Measurements from ENCODE around the gene HDAC11. TPM values are rescaled to one million over a fixed set of nuclear protein-coding genes. Genes with fewer than 3 reads are reported as not detected.

HDAC11 gene
- total and polyA plus RNA-seq, 2 experiments from 2014 or later = 11.7 to 12.2 TPM

- Histone ChIP-seq H3K36me3 (ENCODE audit: low read depth) (no peaks in the 10 kb centered on the region), H3K4me2 (ENCODE audit: unreplicated experiment) (no peak overlapping the region), H3K9me3 (ENCODE audit: low read depth) (no peaks in the 10 kb centered on the region), H3F3A (ENCODE audit: insufficient read depth) (no peaks in the 10 kb centered on the region; the same call in 1 of the 2 replicates), H2AFZ (no peak overlapping the region), H3K9ac (no peak overlapping the region), H4K20me1 (ENCODE audit: insufficient read depth) (no peaks in the 10 kb centered on the region), H3K9me2 (ENCODE audit: insufficient read depth) (no peaks in the 10 kb centered on the region), H3K27me3 (replicated peaks; ENCODE audit: insufficient read depth) (no peaks in the 10 kb centered on the region), H3K4me3 (no peak overlapping the region), H3K4me1 (ENCODE audit: insufficient read depth) (peaks cover 11% of the 10 kb centered on the region), H3K79me2 (ENCODE audit: insufficient read depth) (no peaks in the 10 kb centered on the region), H3K27ac (no peak overlapping the region)
- 98 to 100% methylated on average over 8 of the region's 8 CpGs for WGBS, 2 experiments (ENCODE audit: low coverage in 1 of 2, low lambda C conversion rate in 2 of 2, missing lambda C conversion rate in 2 of 2)
- in situ Hi-C loops (cut with MboI) = no loop called here
- TF ChIP-seq EZH2 (IDR thresholded peaks at IDR 0.05; ENCODE audit: insufficient read depth, poor library complexity, severe bottlenecking) (no peak), EZH2phosphoT487 (IDR thresholded peaks at IDR 0.05; ENCODE audit: insufficient read depth, low read depth) (no peak)
- DNase-seq = no peak
These were observed 22.6 kb downstream of the HDAC11 start for GRCh38 chr3:13502791-13503060.

- Histone ChIP-seq H3K9me3 (ENCODE audit: low read depth) (no peaks in the 10 kb centered on the region), H4K20me1 (ENCODE audit: insufficient read depth) (no peaks in the 10 kb centered on the region), H3K9me2 (ENCODE audit: insufficient read depth) (no peaks in the 10 kb centered on the region), H2AFZ (no peak overlapping the region), H3F3A (ENCODE audit: insufficient read depth) (peaks cover 9% of the 10 kb centered on the region), H3K4me2 (ENCODE audit: unreplicated experiment) (no peak overlapping the region), H3K4me1 (ENCODE audit: insufficient read depth) (peaks cover 9% of the 10 kb centered on the region), H3K27ac (no peak overlapping the region), H3K4me3 (no peak overlapping the region), H3K79me2 (ENCODE audit: insufficient read depth) (no peaks in the 10 kb centered on the region), H3K27me3 (replicated peaks; ENCODE audit: insufficient read depth) (no peaks in the 10 kb centered on the region), H3K36me3 (ENCODE audit: low read depth) (no peaks in the 10 kb centered on the region), H3K9ac (no peak overlapping the region)
- TF ChIP-seq EZH2phosphoT487 (IDR thresholded peaks at IDR 0.05; ENCODE audit: insufficient read depth, low read depth) (no peak), EZH2 (IDR thresholded peaks at IDR 0.05; ENCODE audit: insufficient read depth, poor library complexity, severe bottlenecking) (no peak)
- WGBS, 2 experiments (ENCODE audit: low coverage in 1 of 2, low lambda C conversion rate in 2 of 2, missing lambda C conversion rate in 2 of 2) = 90 to 91% methylated on average over 22 to 23 of the region's 23 CpGs
- DNase-seq = peak; percentile 31
- in situ Hi-C loops (cut with MboI) = no loop called here
These were observed 24.2 kb downstream of the HDAC11 start for GRCh38 chr3:13504161-13504831.

GRCh38 chr3:13505147-13506130 lies 25.3 kb downstream of the HDAC11 start:
- peaks cover 9% of the 10 kb centered on the region for H3F3A ChIP-seq (ENCODE audit: insufficient read depth)
- H2AFZ ChIP-seq = no peak overlapping the region
- DNase-seq = no peak
- no peaks in the 10 kb centered on the region for H3K36me3 ChIP-seq (ENCODE audit: low read depth)
- no peak overlapping the region for H3K27ac ChIP-seq
- H3K4me2 ChIP-seq (ENCODE audit: unreplicated experiment) = no peak overlapping the region
- H3K4me1 ChIP-seq (ENCODE audit: insufficient read depth) = peaks cover 9% of the 10 kb centered on the region
- H3K27me3 ChIP-seq (replicated peaks; ENCODE audit: insufficient read depth) = no peaks in the 10 kb centered on the region
- in situ Hi-C loops (cut with MboI) = no loop called here
- H4K20me1 ChIP-seq (ENCODE audit: insufficient read depth) = no peaks in the 10 kb centered on the region
- no peak for TF ChIP-seq EZH2phosphoT487 (IDR thresholded peaks at IDR 0.05; ENCODE audit: insufficient read depth, low read depth)
- no peak for TF ChIP-seq EZH2 (IDR thresholded peaks at IDR 0.05; ENCODE audit: insufficient read depth, poor library complexity, severe bottlenecking)
- no peaks in the 10 kb centered on the region for H3K9me2 ChIP-seq (ENCODE audit: insufficient read depth)
- no peaks in the 10 kb centered on the region for H3K79me2 ChIP-seq (ENCODE audit: insufficient read depth)
- H3K9me3 ChIP-seq (ENCODE audit: low read depth) = no peaks in the 10 kb centered on the region
- H3K9ac ChIP-seq = no peak overlapping the region
- no peak overlapping the region for H3K4me3 ChIP-seq
- 94% methylated on average over 12 to 16 of the region's 16 CpGs for WGBS, 2 experiments (ENCODE audit: low coverage in 1 of 2, low lambda C conversion rate in 2 of 2, missing lambda C conversion rate in 2 of 2)

- in situ Hi-C loops (cut with MboI) = no loop called here
- H3K9me2 ChIP-seq (ENCODE audit: insufficient read depth) = no peaks in the 10 kb centered on the region
- no peak overlapping the region for H3K9ac ChIP-seq
- DNase-seq = no peak
- WGBS, 2 experiments (ENCODE audit: low coverage in 1 of 2, low lambda C conversion rate in 2 of 2, missing lambda C conversion rate in 2 of 2) = 97 to 100% methylated on average over 1 of the region's 1 CpG
- peaks cover 9% of the 10 kb centered on the region for H3F3A ChIP-seq (ENCODE audit: insufficient read depth)
- TF ChIP-seq EZH2phosphoT487 (IDR thresholded peaks at IDR 0.05; ENCODE audit: insufficient read depth, low read depth) = no peak
- TF ChIP-seq EZH2 (IDR thresholded peaks at IDR 0.05; ENCODE audit: insufficient read depth, poor library complexity, severe bottlenecking) = no peak
- no peaks in the 10 kb centered on the region for H3K79me2 ChIP-seq (ENCODE audit: insufficient read depth)
- no peak overlapping the region for H3K4me3 ChIP-seq
- H3K9me3 ChIP-seq (ENCODE audit: low read depth) = no peaks in the 10 kb centered on the region
- H4K20me1 ChIP-seq (ENCODE audit: insufficient read depth) = no peaks in the 10 kb centered on the region
- H3K4me1 ChIP-seq (ENCODE audit: insufficient read depth) = peaks cover 9% of the 10 kb centered on the region
- no peak overlapping the region for H3K27ac ChIP-seq
- H3K27me3 ChIP-seq (replicated peaks; ENCODE audit: insufficient read depth) = no peaks in the 10 kb centered on the region
- no peak overlapping the region for H2AFZ ChIP-seq
- H3K36me3 ChIP-seq (ENCODE audit: low read depth) = no peaks in the 10 kb centered on the region
- no peak overlapping the region for H3K4me2 ChIP-seq (ENCODE audit: unreplicated experiment)
These were observed 26.1 kb downstream of the HDAC11 start for GRCh38 chr3:13506239-13506638.

Measured in GM23248 (cell line).